Measurements from ENCODE around the gene NR2F2. TPM values are rescaled to one million over a fixed set of nuclear protein-coding genes. Genes with fewer than 3 reads are reported as not detected.

NR2F2 gene
- total and polyA plus RNA-seq, 2 of the 13 experiments (the other 11 are each of a cell fraction or from before 2014, with no cell fraction given) = 3.5 to 4.7 TPM

DNA sequence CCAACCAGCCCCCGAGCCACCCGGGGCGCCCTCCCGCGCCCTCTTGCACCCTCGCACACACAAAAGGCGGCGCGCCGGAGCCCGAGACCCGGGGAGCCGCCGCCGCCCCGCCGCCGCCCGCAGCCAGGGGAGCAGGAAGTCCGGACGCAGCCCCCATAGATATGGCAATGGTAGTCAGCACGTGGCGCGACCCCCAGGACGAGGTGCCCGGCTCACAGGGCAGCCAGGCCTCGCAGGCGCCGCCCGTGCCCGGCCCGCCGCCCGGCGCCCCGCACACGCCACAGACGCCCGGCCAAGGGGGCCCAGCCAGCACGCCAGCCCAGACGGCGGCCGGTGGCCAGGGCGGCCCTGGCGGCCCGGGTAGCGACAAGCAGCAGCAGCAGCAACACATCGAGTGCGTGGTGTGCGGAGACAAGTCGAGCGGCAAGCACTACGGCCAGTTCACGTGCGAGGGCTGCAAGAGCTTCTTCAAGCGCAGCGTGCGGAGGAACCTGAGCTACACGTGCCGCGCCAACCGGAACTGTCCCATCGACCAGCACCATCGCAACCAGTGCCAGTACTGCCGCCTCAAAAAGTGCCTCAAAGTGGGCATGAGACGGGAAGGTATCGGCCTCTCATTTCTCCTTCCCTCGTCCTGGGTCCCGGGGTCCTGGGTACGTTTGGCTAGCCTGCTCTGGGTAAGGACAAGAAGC, 1.6 kb downstream of the NR2F2 start (continued):
- TF ChIP-seq SNAI1 (CRISPR knock-in tag; IDR thresholded peaks at IDR 0.05; ENCODE audit: borderline replicate concordance) = 0 out of 2 replicates have a peak, but pooled peaks have one; percentile 60
- no peak for TF ChIP-seq ADNP (CRISPR knock-in tag; IDR thresholded peaks at IDR 0.05)
- peak; percentile 26; the same call in 1 of the 2 replicates for TF ChIP-seq MED1 (CRISPR knock-in tag; IDR thresholded peaks at IDR 0.05)
- TF ChIP-seq TCF12 (IDR thresholded peaks at IDR 0.05) = no peak
- 0 out of 2 replicates have a peak, but pooled peaks have one; percentile 30 for TF ChIP-seq TCF12 (CRISPR knock-in tag; IDR thresholded peaks at IDR 0.05)
- TF ChIP-seq ZNF235 (CRISPR knock-in tag; IDR thresholded peaks at IDR 0.05; ENCODE audit: borderline replicate concordance) = 0 out of 2 replicates have a peak, but pooled peaks have one; percentile 32
- peak; percentile 51; the same call in 1 of the 2 replicates for TF ChIP-seq HIC2 (CRISPR knock-in tag; IDR thresholded peaks at IDR 0.05; ENCODE audit: low read depth)
- TF ChIP-seq, protein P1, sequence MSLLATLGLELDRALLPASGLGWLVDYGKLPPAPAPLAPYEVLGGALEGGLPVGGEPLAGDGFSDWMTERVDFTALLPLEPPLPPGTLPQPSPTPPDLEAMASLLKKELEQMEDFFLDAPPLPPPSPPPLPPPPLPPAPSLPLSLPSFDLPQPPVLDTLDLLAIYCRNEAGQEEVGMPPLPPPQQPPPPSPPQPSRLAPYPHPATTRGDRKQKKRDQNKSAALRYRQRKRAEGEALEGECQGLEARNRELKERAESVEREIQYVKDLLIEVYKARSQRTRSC (CRISPR knock-in tag; IDR thresholded peaks at IDR 0.05; ENCODE audit: low read depth) = no peak
- no peak for TF ChIP-seq ESRRA (CRISPR knock-in tag; IDR thresholded peaks at IDR 0.05; ENCODE audit: low read depth)
- peak; percentile 40; the same call in 1 of the 2 replicates for TF ChIP-seq HIVEP1 (CRISPR knock-in tag; IDR thresholded peaks at IDR 0.05)
- TF ChIP-seq, protein P2, sequence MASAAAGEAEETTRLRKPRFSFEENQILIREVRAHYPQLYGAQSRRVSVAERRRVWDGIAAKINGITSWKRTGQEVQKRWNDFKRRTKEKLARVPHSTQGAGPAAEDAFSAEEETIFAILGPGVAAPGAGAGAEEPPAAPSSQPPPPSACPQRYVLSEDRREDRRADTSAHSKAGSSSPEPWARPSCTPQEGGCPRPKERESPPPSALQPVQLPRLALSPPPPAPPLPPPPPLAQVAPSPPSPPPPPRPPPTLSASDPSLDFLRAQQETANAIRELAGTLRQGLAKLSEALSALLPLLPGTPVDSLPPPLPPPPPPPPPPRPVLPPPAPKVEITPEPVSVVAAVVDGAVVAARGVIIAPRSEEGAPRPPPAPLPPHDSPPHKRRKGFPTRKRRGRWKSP (CRISPR knock-in tag; IDR thresholded peaks at IDR 0.05) = peak; percentile 47; the same call in 1 of the 2 replicates
- no peak for TF ChIP-seq FOXO1 (CRISPR knock-in tag; IDR thresholded peaks at IDR 0.05)
- TF ChIP-seq MTF1 (CRISPR knock-in tag; IDR thresholded peaks at IDR 0.05) = peak; percentile 36; the same call in 1 of the 2 replicates
- TF ChIP-seq, protein P3, sequence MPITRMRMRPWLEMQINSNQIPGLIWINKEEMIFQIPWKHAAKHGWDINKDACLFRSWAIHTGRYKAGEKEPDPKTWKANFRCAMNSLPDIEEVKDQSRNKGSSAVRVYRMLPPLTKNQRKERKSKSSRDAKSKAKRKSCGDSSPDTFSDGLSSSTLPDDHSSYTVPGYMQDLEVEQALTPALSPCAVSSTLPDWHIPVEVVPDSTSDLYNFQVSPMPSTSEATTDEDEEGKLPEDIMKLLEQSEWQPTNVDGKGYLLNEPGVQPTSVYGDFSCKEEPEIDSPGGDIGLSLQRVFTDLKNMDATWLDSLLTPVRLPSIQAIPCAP (CRISPR knock-in tag; IDR thresholded peaks at IDR 0.05; ENCODE audit: low read depth) = 0 out of 2 replicates have a peak, but pooled peaks have one; percentile 28
- TF ChIP-seq CCDC6 (CRISPR knock-in tag; IDR thresholded peaks at IDR 0.05) = 0 out of 2 replicates have a peak, but pooled peaks have one; percentile 44
- no peak for TF ChIP-seq ZNF580 (CRISPR knock-in tag; IDR thresholded peaks at IDR 0.05; ENCODE audit: borderline replicate concordance, low read depth)
- peak; percentile 26; the same call in 1 of the 2 replicates for TF ChIP-seq ZNF768 (CRISPR knock-in tag; IDR thresholded peaks at IDR 0.05)
- peak; percentile 49; the same call in 1 of the 2 replicates for TF ChIP-seq PHF8 (CRISPR knock-in tag; IDR thresholded peaks at IDR 0.05)
- peak; percentile 55 for TF ChIP-seq HDAC1 (CRISPR knock-in tag; IDR thresholded peaks at IDR 0.05)
- TF ChIP-seq SALL2 (CRISPR knock-in tag; IDR thresholded peaks at IDR 0.05) = peak; percentile 21; the same call in 1 of the 2 replicates
- peak; percentile 46; the same call in 1 of the 2 replicates for TF ChIP-seq ZNF746 (CRISPR knock-in tag; IDR thresholded peaks at IDR 0.05)
- TF ChIP-seq ZNF234 (CRISPR knock-in tag; conservative IDR thresholded peaks at IDR 0.05) = no peak
- TF ChIP-seq, protein P4, sequence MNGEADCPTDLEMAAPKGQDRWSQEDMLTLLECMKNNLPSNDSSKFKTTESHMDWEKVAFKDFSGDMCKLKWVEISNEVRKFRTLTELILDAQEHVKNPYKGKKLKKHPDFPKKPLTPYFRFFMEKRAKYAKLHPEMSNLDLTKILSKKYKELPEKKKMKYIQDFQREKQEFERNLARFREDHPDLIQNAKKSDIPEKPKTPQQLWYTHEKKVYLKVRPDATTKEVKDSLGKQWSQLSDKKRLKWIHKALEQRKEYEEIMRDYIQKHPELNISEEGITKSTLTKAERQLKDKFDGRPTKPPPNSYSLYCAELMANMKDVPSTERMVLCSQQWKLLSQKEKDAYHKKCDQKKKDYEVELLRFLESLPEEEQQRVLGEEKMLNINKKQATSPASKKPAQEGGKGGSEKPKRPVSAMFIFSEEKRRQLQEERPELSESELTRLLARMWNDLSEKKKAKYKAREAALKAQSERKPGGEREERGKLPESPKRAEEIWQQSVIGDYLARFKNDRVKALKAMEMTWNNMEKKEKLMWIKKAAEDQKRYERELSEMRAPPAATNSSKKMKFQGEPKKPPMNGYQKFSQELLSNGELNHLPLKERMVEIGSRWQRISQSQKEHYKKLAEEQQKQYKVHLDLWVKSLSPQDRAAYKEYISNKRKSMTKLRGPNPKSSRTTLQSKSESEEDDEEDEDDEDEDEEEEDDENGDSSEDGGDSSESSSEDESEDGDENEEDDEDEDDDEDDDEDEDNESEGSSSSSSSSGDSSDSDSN (CRISPR knock-in tag; IDR thresholded peaks at IDR 0.05) = peak; percentile 79
